Measurements from ENCODE around the gene PSPC1. TPM values are rescaled to one million over a fixed set of nuclear protein-coding genes. Genes with fewer than 3 reads are reported as not detected.

Gene PSPC1
- total and polyA plus RNA-seq, 2 experiments from 2014 or later = 26.5 to 62.6 TPM

DNA sequence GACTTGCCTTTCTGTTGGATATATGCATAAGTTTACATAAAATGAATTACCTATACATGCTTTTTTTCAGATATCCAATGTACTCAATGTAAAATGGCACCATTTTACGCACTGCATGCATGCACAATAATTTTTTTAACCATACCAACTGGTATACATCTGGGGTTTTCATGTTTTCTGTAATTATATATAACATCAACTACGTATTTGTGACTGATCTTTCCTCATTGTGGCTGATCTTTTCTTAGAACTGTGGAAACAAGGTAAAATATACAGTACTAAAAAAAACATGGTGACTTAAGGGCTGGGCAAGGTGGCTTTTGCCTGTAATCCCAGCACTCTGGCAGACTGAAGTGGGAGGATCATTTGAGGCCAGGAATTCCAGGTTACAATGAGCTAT is 18.5 kb downstream of the PSPC1 start:
- DNase-seq (ENCODE audit: low spot score) = no peak
- Histone ChIP-seq H4K20me1 (ENCODE audit: insufficient read depth, poor library complexity, severe bottlenecking) (peaks cover 97% of the 10 kb centered on the region), H3K9me2 (replicated peaks; ENCODE audit: insufficient read depth) (no peaks in the 10 kb centered on the region), H2AFZ (no peak overlapping the region), H3K27me3 (no peaks in the 10 kb centered on the region), H3K36me3 (replicated peaks; ENCODE audit: insufficient read depth, low read depth) (peaks cover 4% of the 10 kb centered on the region), H3K4me1 (ENCODE audit: insufficient read depth) (peaks cover 4% of the 10 kb centered on the region), H3K27ac (no peak overlapping the region), H3K4me3 (no peak overlapping the region), H3K9me3 (ENCODE audit: low read depth) (no peaks in the 10 kb centered on the region), H3K4me2 (no peak overlapping the region), H3K79me2 (peaks cover 100% of the 10 kb centered on the region)
- no peak for TF ChIP-seq EZH2phosphoT487 (IDR thresholded peaks at IDR 0.05; ENCODE audit: low read depth, severe bottlenecking, unreplicated experiment)
- no peak for TF ChIP-seq EZH2 (IDR thresholded peaks at IDR 0.05; ENCODE audit: borderline replicate concordance)
- TF ChIP-seq, protein P1, sequence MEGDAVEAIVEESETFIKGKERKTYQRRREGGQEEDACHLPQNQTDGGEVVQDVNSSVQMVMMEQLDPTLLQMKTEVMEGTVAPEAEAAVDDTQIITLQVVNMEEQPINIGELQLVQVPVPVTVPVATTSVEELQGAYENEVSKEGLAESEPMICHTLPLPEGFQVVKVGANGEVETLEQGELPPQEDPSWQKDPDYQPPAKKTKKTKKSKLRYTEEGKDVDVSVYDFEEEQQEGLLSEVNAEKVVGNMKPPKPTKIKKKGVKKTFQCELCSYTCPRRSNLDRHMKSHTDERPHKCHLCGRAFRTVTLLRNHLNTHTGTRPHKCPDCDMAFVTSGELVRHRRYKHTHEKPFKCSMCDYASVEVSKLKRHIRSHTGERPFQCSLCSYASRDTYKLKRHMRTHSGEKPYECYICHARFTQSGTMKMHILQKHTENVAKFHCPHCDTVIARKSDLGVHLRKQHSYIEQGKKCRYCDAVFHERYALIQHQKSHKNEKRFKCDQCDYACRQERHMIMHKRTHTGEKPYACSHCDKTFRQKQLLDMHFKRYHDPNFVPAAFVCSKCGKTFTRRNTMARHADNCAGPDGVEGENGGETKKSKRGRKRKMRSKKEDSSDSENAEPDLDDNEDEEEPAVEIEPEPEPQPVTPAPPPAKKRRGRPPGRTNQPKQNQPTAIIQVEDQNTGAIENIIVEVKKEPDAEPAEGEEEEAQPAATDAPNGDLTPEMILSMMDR (IDR thresholded peaks at IDR 0.05; ENCODE audit: poor library complexity) = no peak
- 100% methylated on average over 2 of the region's 2 CpGs for WGBS (ENCODE audit: low lambda C conversion rate, missing lambda C conversion rate)

DNA sequence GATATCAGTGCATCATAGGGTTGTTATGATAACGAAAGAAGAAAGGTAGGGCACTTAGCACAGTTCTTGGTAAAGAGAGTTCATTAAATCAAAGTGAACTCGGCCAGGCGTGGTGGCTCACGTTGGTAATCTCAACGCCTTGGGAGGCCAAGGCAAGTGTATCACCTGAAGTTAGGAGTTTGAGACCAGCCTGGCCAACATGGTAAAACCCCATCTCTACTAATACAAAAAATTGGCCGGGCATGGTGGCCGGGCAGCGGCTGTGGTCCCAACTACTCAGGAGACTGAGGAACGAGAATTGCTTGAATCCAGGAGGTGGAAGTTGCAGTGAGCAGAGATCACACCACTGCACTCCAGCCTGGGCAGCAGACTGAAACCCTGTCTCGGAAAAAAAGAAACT is 19.1 kb downstream of the PSPC1 start:
- H3K4me2 ChIP-seq = no peak overlapping the region
- peaks cover 4% of the 10 kb centered on the region for H3K36me3 ChIP-seq (replicated peaks; ENCODE audit: insufficient read depth, low read depth)
- H3K9me2 ChIP-seq (replicated peaks; ENCODE audit: insufficient read depth) = no peaks in the 10 kb centered on the region
- WGBS (ENCODE audit: low lambda C conversion rate, missing lambda C conversion rate) = 95% methylated on average over 10 of the region's 10 CpGs
- H4K20me1 ChIP-seq (ENCODE audit: insufficient read depth, poor library complexity, severe bottlenecking) = peaks cover 95% of the 10 kb centered on the region
- H2AFZ ChIP-seq = no peak overlapping the region
- no peak overlapping the region for H3K27ac ChIP-seq
- no peaks in the 10 kb centered on the region for H3K9me3 ChIP-seq (ENCODE audit: low read depth)
- no peak overlapping the region for H3K4me3 ChIP-seq
- TF ChIP-seq EZH2phosphoT487 (IDR thresholded peaks at IDR 0.05; ENCODE audit: low read depth, severe bottlenecking, unreplicated experiment) (no peak), EZH2 (IDR thresholded peaks at IDR 0.05; ENCODE audit: borderline replicate concordance) (no peak)
- TF ChIP-seq, protein P1 (IDR thresholded peaks at IDR 0.05; ENCODE audit: poor library complexity) = no peak
- peaks cover 100% of the 10 kb centered on the region for H3K79me2 ChIP-seq
- H3K27me3 ChIP-seq = no peaks in the 10 kb centered on the region
- no peak for DNase-seq (ENCODE audit: low spot score)
- peaks cover 4% of the 10 kb centered on the region for H3K4me1 ChIP-seq (ENCODE audit: insufficient read depth)

DNA sequence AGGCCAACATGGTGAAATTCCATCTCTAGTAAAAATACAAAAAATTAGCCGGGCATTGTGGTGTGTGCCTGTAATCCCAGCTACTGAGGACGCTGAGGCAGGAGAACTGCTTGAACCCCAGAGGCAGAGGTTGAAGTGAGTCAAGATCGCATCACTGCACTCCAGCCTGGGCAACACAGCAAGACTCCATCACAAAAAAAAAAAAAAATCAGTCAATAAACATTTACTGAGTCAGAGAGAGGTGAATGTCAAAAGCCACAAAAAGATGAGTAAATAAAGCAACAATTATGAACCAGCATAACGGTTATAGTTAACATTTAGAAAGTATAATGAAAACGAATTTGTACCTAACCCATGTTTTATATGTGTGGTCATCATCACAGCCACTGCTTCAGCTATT is 23.1 kb downstream of the PSPC1 start:
- WGBS (ENCODE audit: low lambda C conversion rate, missing lambda C conversion rate) = 95% methylated on average over 5 of the region's 5 CpGs
- no peak overlapping the region for H3K27ac ChIP-seq
- no peaks in the 10 kb centered on the region for H3K4me1 ChIP-seq (ENCODE audit: insufficient read depth)
- no peak overlapping the region for H3K4me2 ChIP-seq
- peaks cover 97% of the 10 kb centered on the region for H3K79me2 ChIP-seq
- H3K9me3 ChIP-seq (ENCODE audit: low read depth) = no peaks in the 10 kb centered on the region
- TF ChIP-seq, protein P1 (IDR thresholded peaks at IDR 0.05; ENCODE audit: poor library complexity) = no peak
- TF ChIP-seq EZH2 (IDR thresholded peaks at IDR 0.05; ENCODE audit: borderline replicate concordance) = no peak
- no peak for TF ChIP-seq EZH2phosphoT487 (IDR thresholded peaks at IDR 0.05; ENCODE audit: low read depth, severe bottlenecking, unreplicated experiment)
- peaks cover 4% of the 10 kb centered on the region for H3K36me3 ChIP-seq (replicated peaks; ENCODE audit: insufficient read depth, low read depth)
- no peaks in the 10 kb centered on the region for H3K9me2 ChIP-seq (replicated peaks; ENCODE audit: insufficient read depth)
- no peaks in the 10 kb centered on the region for H3K27me3 ChIP-seq
- DNase-seq (ENCODE audit: low spot score) = no peak
- H2AFZ ChIP-seq = no peak overlapping the region
- H3K4me3 ChIP-seq = no peak overlapping the region
- peaks cover 56% of the 10 kb centered on the region for H4K20me1 ChIP-seq (ENCODE audit: insufficient read depth, poor library complexity, severe bottlenecking)

DNA sequence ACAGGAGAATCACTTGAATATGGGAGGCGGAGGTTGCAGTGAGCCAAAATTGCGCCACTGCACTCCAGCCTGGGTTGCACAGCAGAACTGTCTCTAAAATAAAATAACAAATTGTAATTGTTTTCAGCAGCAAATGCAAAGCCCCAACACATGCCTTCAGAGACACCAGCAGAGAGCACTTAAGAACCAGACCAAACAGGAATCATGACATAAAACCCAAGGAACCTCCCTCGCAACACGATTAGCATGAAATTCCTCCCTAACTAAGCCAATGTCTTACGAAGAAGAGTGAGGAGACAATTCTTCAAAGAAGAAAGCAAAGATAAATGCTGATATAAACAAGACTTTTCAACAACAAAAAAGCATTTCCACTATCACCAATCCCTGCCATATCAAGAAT is 40.1 kb downstream of the PSPC1 start:
- DNase-seq (ENCODE audit: low spot score) = no peak

More for the DNA sequence above, 40.1 kb downstream of the PSPC1 start:
- no peaks in the 10 kb centered on the region for H3K4me1 ChIP-seq (ENCODE audit: insufficient read depth)
- no peak overlapping the region for H3K4me3 ChIP-seq
- no peak for TF ChIP-seq EZH2 (IDR thresholded peaks at IDR 0.05; ENCODE audit: borderline replicate concordance)
- TF ChIP-seq, protein P1 (IDR thresholded peaks at IDR 0.05; ENCODE audit: poor library complexity) = no peak
- TF ChIP-seq EZH2phosphoT487 (IDR thresholded peaks at IDR 0.05; ENCODE audit: low read depth, severe bottlenecking, unreplicated experiment) = no peak
- H2AFZ ChIP-seq = no peak overlapping the region
- no peak overlapping the region for H3K4me2 ChIP-seq
- no peaks in the 10 kb centered on the region for H3K9me2 ChIP-seq (replicated peaks; ENCODE audit: insufficient read depth)
- H4K20me1 ChIP-seq (ENCODE audit: insufficient read depth, poor library complexity, severe bottlenecking) = peaks cover 33% of the 10 kb centered on the region
- peaks cover 87% of the 10 kb centered on the region for H3K79me2 ChIP-seq
- no peaks in the 10 kb centered on the region for H3K36me3 ChIP-seq (replicated peaks; ENCODE audit: insufficient read depth, low read depth)
- no peaks in the 10 kb centered on the region for H3K9me3 ChIP-seq (ENCODE audit: low read depth)
- H3K27ac ChIP-seq = no peak overlapping the region
- 88% methylated on average over 5 of the region's 5 CpGs for WGBS (ENCODE audit: low lambda C conversion rate, missing lambda C conversion rate)
- H3K27me3 ChIP-seq = no peaks in the 10 kb centered on the region

Data from hepatocyte (in vitro differentiated cells).